GM12878 (cell line): ENCODE data around the gene ROBO1. TPM values are rescaled to one million over a fixed set of nuclear protein-coding genes. Genes with fewer than 3 reads are reported as not detected.

Experiments
- ATAC-seq: fragments of 200-7000 bp; cut with Tn5 transposase; 3 replicates; pipeline ENCODE4 v1.9.1; 2020; ENCODE audit warnings: mild to moderate bottlenecking, moderate library complexity
- BruUV-seq: library from RNA; stranded (reverse); fragments of 400-500 nt; replicated peaks from 2 replicates; lab custom pipeline; 2021; lab: Mats Ljungman, UMichigan
- CTCF ChIA-PET: fragments of 300-600 bp; sonication (Branson Sonifier 250); formaldehyde crosslinking; extraction: SDS; loops from one replicate; lab custom pipeline; 2021; ENCODE audit warnings: inconsistent platforms; lab: Yijun Ruan, JAX
- POLR2A ChIA-PET: fragments of 350-600 bp; formaldehyde crosslinking; extraction: SDS; loops from one replicate; lab custom pipeline; 2021; ENCODE audit warnings: inconsistent platforms; lab: Charles Lee
- RAD21 ChIA-PET: fragments of 300-600 bp; sonication (Branson Sonifier 250); formaldehyde crosslinking; loops from one replicate; lab custom pipeline; 2023; ENCODE audit warnings: antibody characterized with exemption; ENCODE audit not compliant: unreplicated experiment; lab: Charles Lee
- SMC1A ChIA-PET: fragments of 300-600 bp; sonication (Branson Sonifier 250); formaldehyde crosslinking; loops from one replicate; lab custom pipeline; 2023; ENCODE audit not compliant: unreplicated experiment, uncharacterized antibody; lab: Charles Lee
- DNase-seq: peaks from one replicate; pipeline ENCODE4 v3.0.0-alpha.2; 2011; ENCODE audit warnings: low read depth, low spot score
- FAIRE-seq: peaks from 3 replicates; lab custom pipeline; 2011; peaks lifted over from hg19 to GRCh38; lab: Jason Lieb, UNC
- H2AFZ ChIP-seq: 2 replicates; pipeline ENCODE4 v1.6.0; 2011; ENCODE audit warnings: low read depth, low read length, control low read depth; ENCODE audit not compliant: control insufficient read depth
- H3K27ac ChIP-seq: 2 replicates; pipeline ENCODE4 v1.5.1; 2011; ENCODE audit warnings: control low read depth; ENCODE audit not compliant: control insufficient read depth, insufficient read depth
- H3K27me3 ChIP-seq, 2 experiments: replicated peaks in 1 of 2; 2 replicates each; pipeline versions ENCODE4 v1.6.0 to v1.6.1; 2011; ENCODE audit warnings: low read length in 1 of 2; ENCODE audit not compliant: control insufficient read depth in 2 of 2, insufficient read depth in 2 of 2
- H3K36me3 ChIP-seq, 2 experiments: 2 replicates each; pipeline ENCODE4 v1.5.1; 2011; ENCODE audit warnings: low read length in 1 of 2; ENCODE audit not compliant: control insufficient read depth in 2 of 2, insufficient read depth in 2 of 2
- H3K4me1 ChIP-seq: 2 replicates; pipeline ENCODE4 v1.6.1; 2011; ENCODE audit warnings: mild to moderate bottlenecking, low read length, moderate library complexity, mixed read lengths; ENCODE audit not compliant: control insufficient read depth, insufficient read depth
- H3K4me2 ChIP-seq: 2 replicates; pipeline ENCODE4 v1.6.0; 2011; ENCODE audit warnings: control low read depth; ENCODE audit not compliant: control insufficient read depth, insufficient read depth
- H3K4me3 ChIP-seq: fragments of 200-600 bp; sonication (generic); 2 replicates; pipeline ENCODE4 v1.5.1; 2016
- H3K79me2 ChIP-seq: 2 replicates; pipeline ENCODE4 v1.6.0; 2011; ENCODE audit warnings: low read length; ENCODE audit not compliant: control insufficient read depth, insufficient read depth
- H3K9ac ChIP-seq: 2 replicates; pipeline ENCODE4 v1.8.0; 2011; ENCODE audit warnings: low read length, control low read depth, mixed read lengths; ENCODE audit not compliant: control insufficient read depth, insufficient read depth
- H3K9me3 ChIP-seq: replicated peaks from 3 replicates; pipeline ENCODE4 v1.5.1; 2011; ENCODE audit warnings: mild to moderate bottlenecking, low read length; ENCODE audit not compliant: control insufficient read depth, insufficient read depth
- H4K20me1 ChIP-seq: 2 replicates; pipeline ENCODE4 v1.6.0; 2011; ENCODE audit not compliant: control insufficient read depth, insufficient read depth
- BACH1 ChIP-seq: fragments of 450-650 bp; IDR thresholded peaks from 2 replicates; pipeline ENCODE4 v1.6.1; 2017; ENCODE audit warnings: mild to moderate bottlenecking, borderline replicate concordance
- CBX3 ChIP-seq: fragments of 200-600 bp; sonication (generic); IDR thresholded peaks from 2 replicates; pipeline ENCODE4 v1.6.1; 2016; ENCODE audit warnings: low read depth, borderline replicate concordance
- IKZF1 ChIP-seq: fragments of 450-650 bp; conservative IDR thresholded peaks from 2 replicates; pipeline ENCODE4 v1.6.1; 2017; ENCODE audit warnings: antibody characterized with exemption, mild to moderate bottlenecking
- NFXL1 ChIP-seq: fragments of 450-650 bp; IDR thresholded peaks from 2 replicates; pipeline ENCODE4 v1.6.1; 2017; ENCODE audit warnings: antibody characterized with exemption, mild to moderate bottlenecking, borderline replicate concordance
- POLR2AphosphoS5 ChIP-seq: IDR thresholded peaks from 2 replicates; pipeline ENCODE4 v1.6.1; 2011; ENCODE audit warnings: mild to moderate bottlenecking, low read length, inconsistent platforms
- SMC3 ChIP-seq: IDR thresholded peaks from 2 replicates; pipeline ENCODE4 v1.6.1; 2011; ENCODE audit warnings: low read length, improper control_type of control experiment, borderline replicate concordance
- STAT1 ChIP-seq: fragments of 450-650 bp; conservative IDR thresholded peaks from 2 replicates; pipeline ENCODE4 v1.6.1; 2014; ENCODE audit warnings: antibody characterized with exemption, mild to moderate bottlenecking
- ZNF207 ChIP-seq: fragments of 450-650 bp; IDR thresholded peaks from 2 replicates; pipeline ENCODE4 v1.6.1; 2014; ENCODE audit warnings: antibody characterized with exemption, mild to moderate bottlenecking, borderline replicate concordance
- in situ Hi-C: fragments of 300-500 bp; cut with MboI; formaldehyde crosslinking; loops from 9 replicates; pipeline ENCODE4 v1.14.3; 2018; ENCODE audit warnings: mixed read lengths
- intact Hi-C: fragments of 100-400 bp; cut with micrococcal nuclease; formaldehyde crosslinking; loops from one replicate; pipeline ENCODE4 v1.14.2; 2022; ENCODE audit not compliant: unreplicated experiment
- polyA plus RNA-seq, 11 experiments: library from polyadenylated mRNA; depleted of rRNA in 4 of 11; unstranded in 6 of 11; stranded (reverse) in 5 of 11; fragments of >200 nt; fragmentation: Nextera tagmentation in 4 of 11; fragmentation: Illumina TruSeq in 1 of 11; extraction: Ambion mirVana in 4 of 11; extraction: Trizol in 1 of 11; gene quantifications; 1 replicate in 1 of 11; 2 replicates in 10 of 11; pipeline versions ENCODE4 v1.2.1 to v1.2.3, GENCODE V29; 2011 to 2016; ENCODE audit warnings: inconsistent platforms in 2 of 11, missing spikeins in 2 of 11, low read depth in 1 of 11
- total RNA-seq, 4 experiments: library from RNA; depleted of rRNA in 3 of 4; stranded (reverse); fragments of >200 nt in 3 of 4; fragmentation: Illumina TruSeq in 1 of 4; extraction: Trizol in 1 of 4; gene quantifications; 2 replicates each; pipeline versions ENCODE4 v1.2.1 to v1.2.3, GENCODE V29; 2013 to 2021
- TF ChIP-seq, protein P1 (sequence below): fragments of 150-350 bp; IDR thresholded peaks from 2 replicates; pipeline ENCODE4 v1.6.1; 2016; ENCODE audit warnings: low read depth, low read length
- TF ChIP-seq, protein P2 (sequence below): IDR thresholded peaks from 2 replicates; pipeline ENCODE4 v1.6.1; 2012; ENCODE audit warnings: low read depth, low read length, improper control_type of control experiment
- TF ChIP-seq, protein P3 (sequence below): fragments of 450-650 bp; IDR thresholded peaks from 2 replicates; pipeline ENCODE4 v1.6.1; 2016; ENCODE audit warnings: mild to moderate bottlenecking, moderate library complexity, borderline replicate concordance

Gene ROBO1
- total and polyA plus RNA-seq, 10 of the 15 experiments (the other 5 are each of a cell fraction or from before 2014, with no cell fraction given): 0.29 to 46.5 (median 1.2) TPM

DNA sequence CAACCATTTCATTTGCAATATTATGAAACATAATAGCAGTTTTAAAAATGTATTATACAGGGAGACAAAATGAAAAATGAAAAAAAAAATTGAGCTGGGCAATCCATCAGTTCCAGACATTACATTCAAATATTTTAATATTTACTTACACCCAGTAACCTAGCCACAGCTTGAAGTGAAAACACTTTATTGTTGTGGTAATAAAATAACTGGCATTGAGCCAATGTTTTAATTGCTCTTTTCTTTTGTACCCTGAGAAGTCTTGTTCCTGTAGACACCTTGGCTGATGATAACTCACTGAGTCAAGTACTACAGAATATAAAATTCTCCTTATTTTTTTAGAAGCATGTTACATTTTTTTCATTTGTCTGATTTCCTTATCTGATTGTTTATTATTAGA is 180.6 kb downstream of the ROBO1 start:
- DNase-seq: no peak
- Histone ChIP-seq H3K79me2 (no peaks in the 10 kb centered on the region), H4K20me1 (no peaks in the 10 kb centered on the region), H3K36me3 (no peaks in the 10 kb centered on the region), H3K4me3 (no peak overlapping the region), H3K27ac (no peak overlapping the region), H3K9ac (no peak overlapping the region)
- no TSS peak for BruUV-seq
- in situ Hi-C loops: no loop called here
- TF ChIP-seq STAT1 (no peak), SMC3 (no peak), CBX3 (no peak), ZNF207 (no peak)
- TF ChIP-seq, protein P1, sequence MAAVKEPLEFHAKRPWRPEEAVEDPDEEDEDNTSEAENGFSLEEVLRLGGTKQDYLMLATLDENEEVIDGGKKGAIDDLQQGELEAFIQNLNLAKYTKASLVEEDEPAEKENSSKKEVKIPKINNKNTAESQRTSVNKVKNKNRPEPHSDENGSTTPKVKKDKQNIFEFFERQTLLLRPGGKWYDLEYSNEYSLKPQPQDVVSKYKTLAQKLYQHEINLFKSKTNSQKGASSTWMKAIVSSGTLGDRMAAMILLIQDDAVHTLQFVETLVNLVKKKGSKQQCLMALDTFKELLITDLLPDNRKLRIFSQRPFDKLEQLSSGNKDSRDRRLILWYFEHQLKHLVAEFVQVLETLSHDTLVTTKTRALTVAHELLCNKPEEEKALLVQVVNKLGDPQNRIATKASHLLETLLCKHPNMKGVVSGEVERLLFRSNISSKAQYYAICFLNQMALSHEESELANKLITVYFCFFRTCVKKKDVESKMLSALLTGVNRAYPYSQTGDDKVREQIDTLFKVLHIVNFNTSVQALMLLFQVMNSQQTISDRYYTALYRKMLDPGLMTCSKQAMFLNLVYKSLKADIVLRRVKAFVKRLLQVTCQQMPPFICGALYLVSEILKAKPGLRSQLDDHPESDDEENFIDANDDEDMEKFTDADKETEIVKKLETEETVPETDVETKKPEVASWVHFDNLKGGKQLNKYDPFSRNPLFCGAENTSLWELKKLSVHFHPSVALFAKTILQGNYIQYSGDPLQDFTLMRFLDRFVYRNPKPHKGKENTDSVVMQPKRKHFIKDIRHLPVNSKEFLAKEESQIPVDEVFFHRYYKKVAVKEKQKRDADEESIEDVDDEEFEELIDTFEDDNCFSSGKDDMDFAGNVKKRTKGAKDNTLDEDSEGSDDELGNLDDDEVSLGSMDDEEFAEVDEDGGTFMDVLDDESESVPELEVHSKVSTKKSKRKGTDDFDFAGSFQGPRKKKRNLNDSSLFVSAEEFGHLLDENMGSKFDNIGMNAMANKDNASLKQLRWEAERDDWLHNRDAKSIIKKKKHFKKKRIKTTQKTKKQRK: no peak
- TF ChIP-seq, all 136 proteins: peak for 0
- H3K4me2 ChIP-seq: no peak overlapping the region
- no peaks in the 10 kb centered on the region for H3K9me3 ChIP-seq
- SMC1A ChIA-PET: interaction anchor here (0.9 kb wide), 1 partner anchor 11 kb away, joined by 3 read pairs; no protein-coding TSS in a partner anchor
- no peaks in the 10 kb centered on the region for H3K4me1 ChIP-seq
- FAIRE-seq (no peak), ATAC-seq (no peak)
- POLR2A ChIA-PET: no interaction called here
- H3K27me3 ChIP-seq: no peaks in the 10 kb centered on the region
- no peak overlapping the region for H2AFZ ChIP-seq
- RAD21 ChIA-PET: no interaction called here
- CTCF ChIA-PET: no interaction called here
- intact Hi-C loops: no loop called here

GRCh38 chr3:79586232-79586631 is 181.6 kb downstream of the ROBO1 start:
- Histone ChIP-seq H3K36me3 (no peaks in the 10 kb centered on the region), H3K27me3 (no peaks in the 10 kb centered on the region), H4K20me1 (no peaks in the 10 kb centered on the region), H3K4me1 (no peaks in the 10 kb centered on the region), H3K79me2 (no peaks in the 10 kb centered on the region), H3K27ac (no peak overlapping the region), H3K4me2 (no peak overlapping the region), H2AFZ (no peak overlapping the region), H3K9me3 (no peaks in the 10 kb centered on the region), H3K4me3 (no peak overlapping the region), H3K9ac (no peak overlapping the region)
- ATAC-seq (no peak), FAIRE-seq (no peak), DNase-seq (no peak)
- in situ Hi-C loops (no loop called here), intact Hi-C loops (no loop called here)
- no TSS peak for BruUV-seq
- ChIA-PET POLR2A (no interaction called here), SMC1A (no interaction called here), RAD21 (no interaction called here), CTCF (no interaction called here)
- TF ChIP-seq, protein P2, sequence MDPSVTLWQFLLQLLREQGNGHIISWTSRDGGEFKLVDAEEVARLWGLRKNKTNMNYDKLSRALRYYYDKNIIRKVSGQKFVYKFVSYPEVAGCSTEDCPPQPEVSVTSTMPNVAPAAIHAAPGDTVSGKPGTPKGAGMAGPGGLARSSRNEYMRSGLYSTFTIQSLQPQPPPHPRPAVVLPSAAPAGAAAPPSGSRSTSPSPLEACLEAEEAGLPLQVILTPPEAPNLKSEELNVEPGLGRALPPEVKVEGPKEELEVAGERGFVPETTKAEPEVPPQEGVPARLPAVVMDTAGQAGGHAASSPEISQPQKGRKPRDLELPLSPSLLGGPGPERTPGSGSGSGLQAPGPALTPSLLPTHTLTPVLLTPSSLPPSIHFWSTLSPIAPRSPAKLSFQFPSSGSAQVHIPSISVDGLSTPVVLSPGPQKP: no peak
- TF ChIP-seq IKZF1: no peak
- TF ChIP-seq BACH1: no peak
- TF ChIP-seq, protein P3, sequence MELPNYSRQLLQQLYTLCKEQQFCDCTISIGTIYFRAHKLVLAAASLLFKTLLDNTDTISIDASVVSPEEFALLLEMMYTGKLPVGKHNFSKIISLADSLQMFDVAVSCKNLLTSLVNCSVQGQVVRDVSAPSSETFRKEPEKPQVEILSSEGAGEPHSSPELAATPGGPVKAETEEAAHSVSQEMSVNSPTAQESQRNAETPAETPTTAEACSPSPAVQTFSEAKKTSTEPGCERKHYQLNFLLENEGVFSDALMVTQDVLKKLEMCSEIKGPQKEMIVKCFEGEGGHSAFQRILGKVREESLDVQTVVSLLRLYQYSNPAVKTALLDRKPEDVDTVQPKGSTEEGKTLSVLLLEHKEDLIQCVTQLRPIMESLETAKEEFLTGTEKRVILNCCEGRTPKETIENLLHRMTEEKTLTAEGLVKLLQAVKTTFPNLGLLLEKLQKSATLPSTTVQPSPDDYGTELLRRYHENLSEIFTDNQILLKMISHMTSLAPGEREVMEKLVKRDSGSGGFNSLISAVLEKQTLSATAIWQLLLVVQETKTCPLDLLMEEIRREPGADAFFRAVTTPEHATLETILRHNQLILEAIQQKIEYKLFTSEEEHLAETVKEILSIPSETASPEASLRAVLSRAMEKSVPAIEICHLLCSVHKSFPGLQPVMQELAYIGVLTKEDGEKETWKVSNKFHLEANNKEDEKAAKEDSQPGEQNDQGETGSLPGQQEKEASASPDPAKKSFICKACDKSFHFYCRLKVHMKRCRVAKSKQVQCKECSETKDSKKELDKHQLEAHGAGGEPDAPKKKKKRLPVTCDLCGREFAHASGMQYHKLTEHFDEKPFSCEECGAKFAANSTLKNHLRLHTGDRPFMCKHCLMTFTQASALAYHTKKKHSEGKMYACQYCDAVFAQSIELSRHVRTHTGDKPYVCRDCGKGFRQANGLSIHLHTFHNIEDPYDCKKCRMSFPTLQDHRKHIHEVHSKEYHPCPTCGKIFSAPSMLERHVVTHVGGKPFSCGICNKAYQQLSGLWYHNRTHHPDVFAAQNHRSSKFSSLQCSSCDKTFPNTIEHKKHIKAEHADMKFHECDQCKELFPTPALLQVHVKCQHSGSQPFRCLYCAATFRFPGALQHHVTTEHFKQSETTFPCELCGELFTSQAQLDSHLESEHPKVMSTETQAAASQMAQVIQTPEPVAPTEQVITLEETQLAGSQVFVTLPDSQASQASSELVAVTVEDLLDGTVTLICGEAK: no peak
- no peak for TF ChIP-seq POLR2AphosphoS5
- TF ChIP-seq NFXL1: no peak
